BJ (cell line): ENCODE measurements around the gene FGF14. TPM values are rescaled to one million over a fixed set of nuclear protein-coding genes. Genes with fewer than 3 reads are reported as not detected.

Experiments used
- CTCF ChIA-PET: fragments of 350-600 bp; formaldehyde crosslinking; extraction: SDS; loops from one replicate; lab custom pipeline; 2021; ENCODE audit warnings: antibody characterized with exemption, inconsistent platforms; lab: Yijun Ruan, JAX
- POLR2A ChIA-PET: fragments of 300-600 bp; sonication (Branson Sonifier 250); formaldehyde crosslinking; extraction: SDS; loops from one replicate; lab custom pipeline; 2021; ENCODE audit warnings: antibody characterized with exemption; lab: Charles Lee
- DNase-seq: peaks from one replicate; pipeline ENCODE4 v3.0.0-alpha.2; 2011; ENCODE audit warnings: low read depth
- H3K27me3 ChIP-seq: 2 replicates; pipeline ENCODE4 v1.6.0; 2011; ENCODE audit warnings: low read length; ENCODE audit not compliant: control insufficient read depth, insufficient read depth
- H3K36me3 ChIP-seq: 2 replicates; pipeline ENCODE4 v1.5.1; 2011; ENCODE audit warnings: low read length; ENCODE audit not compliant: control insufficient read depth, insufficient read depth
- H3K4me3 ChIP-seq: 2 replicates; pipeline ENCODE4 v1.5.1; 2011; ENCODE audit warnings: low read depth, mild to moderate bottlenecking, control low read depth, low read length
- polyA plus RNA-seq: library from polyadenylated mRNA; depleted of rRNA; stranded (reverse); fragments of >200 nt; gene quantifications from 2 replicates; pipeline ENCODE4 v1.2.3, GENCODE V29; 2011
- TF ChIP-seq, protein P1 (sequence below): IDR thresholded peaks from 2 replicates; pipeline ENCODE4 v1.5.1; 2011; ENCODE audit warnings: low read depth, mild to moderate bottlenecking, control low read depth, inconsistent platforms, low read length, moderate library complexity; ENCODE audit not compliant: insufficient read depth

The FGF14 gene
- polyA plus RNA-seq, 1 experiment: 0.01 TPM

DNA sequence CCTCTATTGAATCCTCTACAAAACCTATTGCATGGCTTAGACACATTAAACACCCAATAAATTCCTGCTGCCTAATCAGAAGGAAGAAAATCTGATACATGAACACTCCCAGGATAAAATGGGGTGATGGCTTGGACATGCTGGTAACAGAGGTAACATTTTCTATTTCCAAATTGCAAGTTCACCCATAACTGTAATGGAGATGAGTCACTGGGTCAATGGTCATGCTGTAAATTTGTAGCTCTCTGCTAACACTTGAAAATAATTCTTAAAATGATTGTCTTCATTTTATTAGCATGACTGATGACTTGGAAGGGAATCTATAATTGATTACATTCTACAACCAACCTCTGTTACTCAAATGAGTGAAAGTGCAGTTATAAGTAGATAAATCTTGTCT is 434.1 kb downstream of the FGF14 start:
- CTCF ChIA-PET: no interaction called here
- POLR2A ChIA-PET: no interaction called here
- Histone ChIP-seq H3K4me3 (no peak overlapping the region), H3K27me3 (no peaks in the 10 kb centered on the region), H3K36me3 (no peaks in the 10 kb centered on the region)
- TF ChIP-seq, protein P1, sequence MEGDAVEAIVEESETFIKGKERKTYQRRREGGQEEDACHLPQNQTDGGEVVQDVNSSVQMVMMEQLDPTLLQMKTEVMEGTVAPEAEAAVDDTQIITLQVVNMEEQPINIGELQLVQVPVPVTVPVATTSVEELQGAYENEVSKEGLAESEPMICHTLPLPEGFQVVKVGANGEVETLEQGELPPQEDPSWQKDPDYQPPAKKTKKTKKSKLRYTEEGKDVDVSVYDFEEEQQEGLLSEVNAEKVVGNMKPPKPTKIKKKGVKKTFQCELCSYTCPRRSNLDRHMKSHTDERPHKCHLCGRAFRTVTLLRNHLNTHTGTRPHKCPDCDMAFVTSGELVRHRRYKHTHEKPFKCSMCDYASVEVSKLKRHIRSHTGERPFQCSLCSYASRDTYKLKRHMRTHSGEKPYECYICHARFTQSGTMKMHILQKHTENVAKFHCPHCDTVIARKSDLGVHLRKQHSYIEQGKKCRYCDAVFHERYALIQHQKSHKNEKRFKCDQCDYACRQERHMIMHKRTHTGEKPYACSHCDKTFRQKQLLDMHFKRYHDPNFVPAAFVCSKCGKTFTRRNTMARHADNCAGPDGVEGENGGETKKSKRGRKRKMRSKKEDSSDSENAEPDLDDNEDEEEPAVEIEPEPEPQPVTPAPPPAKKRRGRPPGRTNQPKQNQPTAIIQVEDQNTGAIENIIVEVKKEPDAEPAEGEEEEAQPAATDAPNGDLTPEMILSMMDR: no peak
- DNase-seq: no peak

DNA sequence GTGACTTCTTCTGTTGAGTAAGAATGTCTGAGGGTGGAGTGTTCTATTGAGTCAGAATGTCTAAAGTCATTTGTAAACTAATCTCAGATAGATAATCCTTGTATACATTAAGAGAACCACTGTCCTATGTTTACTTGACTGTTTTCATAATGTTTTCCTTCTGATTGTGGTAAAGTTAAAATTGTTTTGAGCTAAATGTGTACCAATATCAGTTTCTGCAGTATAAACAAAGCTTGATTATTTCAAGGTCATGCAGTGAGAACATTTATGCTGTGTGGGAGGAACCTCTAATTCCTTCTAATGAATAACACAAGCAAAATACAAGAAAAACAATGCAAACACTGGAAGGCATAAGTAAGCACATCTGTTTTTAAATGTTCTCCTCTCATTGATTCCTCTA is 434.6 kb downstream of the FGF14 start:
- no peak for DNase-seq
- ChIA-PET POLR2A (no interaction called here), CTCF (no interaction called here)
- TF ChIP-seq, protein P1: no peak
- Histone ChIP-seq H3K27me3 (no peaks in the 10 kb centered on the region), H3K36me3 (no peaks in the 10 kb centered on the region), H3K4me3 (no peak overlapping the region)

DNA sequence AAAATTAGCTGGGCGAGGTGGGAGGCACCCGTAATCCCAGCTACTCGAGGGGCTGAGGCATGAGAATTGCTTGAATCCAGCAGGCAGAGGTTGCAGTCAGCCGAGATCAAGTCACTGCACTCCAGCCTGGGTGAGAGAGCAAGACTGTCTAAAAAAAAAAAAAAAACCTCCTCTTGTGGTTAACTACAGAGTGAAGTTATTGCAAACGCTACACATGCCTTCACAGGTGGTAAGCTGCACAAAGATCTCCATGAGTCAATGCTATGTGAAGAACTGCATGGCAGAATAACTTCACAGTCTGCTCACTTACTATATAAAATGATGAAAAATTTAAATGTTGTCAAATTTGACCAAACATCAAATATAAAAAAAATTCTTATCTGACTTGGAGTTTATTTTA is 436.8 kb downstream of the FGF14 start:
- POLR2A ChIA-PET: no interaction called here
- H3K36me3 ChIP-seq: no peaks in the 10 kb centered on the region
- H3K27me3 ChIP-seq: no peaks in the 10 kb centered on the region
- TF ChIP-seq, protein P1: no peak
- no peak overlapping the region for H3K4me3 ChIP-seq
- no peak for DNase-seq
- CTCF ChIA-PET: no interaction called here

DNA sequence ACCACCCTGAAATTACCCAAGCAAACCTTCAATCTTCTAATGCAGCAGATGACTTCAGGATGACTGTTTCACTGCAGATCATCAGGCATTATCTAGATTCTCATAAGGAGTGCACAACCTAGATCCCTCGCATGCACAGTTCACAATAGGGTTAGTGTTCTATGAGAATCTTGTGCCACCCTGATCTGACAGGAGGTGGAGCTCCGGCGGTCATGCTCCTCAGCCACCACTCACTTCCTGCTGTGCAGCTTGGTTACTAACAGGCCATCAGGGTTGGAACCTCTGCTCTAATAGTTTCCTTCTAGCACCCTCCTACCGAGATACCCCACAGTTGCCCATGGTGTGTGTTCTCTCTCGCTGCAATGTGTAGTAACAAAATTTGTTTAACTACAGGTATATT is 442.8 kb downstream of the FGF14 start:
- DNase-seq: no peak
- no peaks in the 10 kb centered on the region for H3K27me3 ChIP-seq
- no peaks in the 10 kb centered on the region for H3K36me3 ChIP-seq
- POLR2A ChIA-PET: no interaction called here
- no peak overlapping the region for H3K4me3 ChIP-seq
- TF ChIP-seq, protein P1: no peak
- CTCF ChIA-PET: no interaction called here

DNA sequence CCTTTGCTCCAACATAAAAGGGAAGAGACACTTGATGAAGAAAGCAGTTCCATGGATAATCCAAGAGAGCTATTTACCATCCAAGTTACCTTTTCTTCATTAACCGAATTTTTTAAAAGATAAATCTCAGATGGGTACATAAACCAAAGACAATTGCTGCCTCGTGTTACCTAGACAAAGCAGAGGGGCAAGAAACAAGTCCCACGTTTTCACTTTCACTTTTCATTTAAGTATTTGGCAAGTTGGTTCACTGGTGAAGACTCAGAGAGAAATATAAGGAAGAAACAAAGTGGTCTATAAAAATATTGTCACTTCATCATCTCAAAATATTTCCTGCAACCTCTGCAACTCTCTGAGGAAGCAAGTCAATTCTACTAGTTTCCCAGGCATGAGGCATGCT is 446.1 kb downstream of the FGF14 start:
- Histone ChIP-seq H3K4me3 (no peak overlapping the region), H3K36me3 (no peaks in the 10 kb centered on the region), H3K27me3 (no peaks in the 10 kb centered on the region)
- CTCF ChIA-PET: interaction anchor here (0.7 kb wide), 1 partner anchor 13 kb away, joined by 3 read pairs; no protein-coding TSS in a partner anchor
- no peak for DNase-seq
- POLR2A ChIA-PET: no interaction called here
- TF ChIP-seq, protein P1: no peak
